CD14-positive monocyte (primary cell): ENCODE data around the gene NCOA6. TPM values are rescaled to one million over a fixed set of nuclear protein-coding genes. Genes with fewer than 3 reads are reported as not detected.

ENCODE experiments used
- DNase-seq, 3 donors: peaks; one replicate each; pipeline ENCODE4 v3.0.0-alpha.2; 2011 to 2022
- H2AFZ ChIP-seq: 2 replicates; pipeline ENCODE4 v1.6.0; 2012; ENCODE audit warnings: mild to moderate bottlenecking, low read depth, low read length, inconsistent platforms; ENCODE audit not compliant: insufficient read depth, poor library complexity, severe bottlenecking
- H3K27ac ChIP-seq, 2 donors: 1 replicate in 1 of 2; 2 replicates in 1 of 2; pipeline ENCODE4 v1.5.1; 2012 to 2013; ENCODE audit warnings: low read length in 2 of 2, control low read depth in 1 of 2, inconsistent platforms in 1 of 2, low read depth in 1 of 2, mild to moderate bottlenecking in 1 of 2
- H3K27me3 ChIP-seq, 2 donors: one replicate each; pipeline versions ENCODE4 v1.6.0 to v1.6.1; 2011 to 2013; ENCODE audit warnings: low read length in 2 of 2; ENCODE audit not compliant: control insufficient read depth in 2 of 2, insufficient read depth in 2 of 2
- H3K36me3 ChIP-seq, 2 donors: replicated peaks in 1 of 2; 1 replicate in 1 of 2; 2 replicates in 1 of 2; pipeline versions ENCODE4 v1.5.1 to v1.6.1; 2012 to 2013; ENCODE audit warnings: low read length in 2 of 2, control low read depth in 1 of 2, inconsistent platforms in 1 of 2, mild to moderate bottlenecking in 1 of 2; ENCODE audit not compliant: insufficient read depth in 2 of 2, control insufficient read depth in 1 of 2
- H3K4me1 ChIP-seq, 2 donors: 1 replicate in 1 of 2; 2 replicates in 1 of 2; pipeline versions ENCODE4 v1.5.1 to v1.6.1; 2012 to 2013; ENCODE audit warnings: low read length in 2 of 2, control low read depth in 1 of 2, inconsistent platforms in 1 of 2, mild to moderate bottlenecking in 1 of 2, moderate library complexity in 1 of 2; ENCODE audit not compliant: insufficient read depth in 2 of 2, control insufficient read depth in 1 of 2
- H3K4me2 ChIP-seq: replicated peaks from 2 replicates; pipeline ENCODE3; 2012; ENCODE audit warnings: low read length, moderate library complexity, mild to moderate bottlenecking; ENCODE audit not compliant: poor library complexity, severe bottlenecking; ENCODE audit errors: extremely low read depth
- H3K4me3 ChIP-seq, 3 experiments: fragments of 200-600 bp in 1 of 3; sonication (generic) in 1 of 3; replicated peaks in 1 of 3; 1 replicate in 2 of 3; 2 replicates in 1 of 3; pipeline ENCODE4 v1.5.1; 2011 to 2013; ENCODE audit warnings: low read length in 3 of 3, mild to moderate bottlenecking in 3 of 3, control low read depth in 2 of 3, low read depth in 2 of 3, inconsistent platforms in 1 of 3, moderate library complexity in 1 of 3
- H3K79me2 ChIP-seq: 2 replicates; pipeline ENCODE4 v1.6.0; 2012; ENCODE audit warnings: mild to moderate bottlenecking, control low read depth, inconsistent platforms, low read length, moderate library complexity; ENCODE audit not compliant: insufficient read depth
- H3K9ac ChIP-seq: 2 replicates; pipeline ENCODE4 v1.6.0; 2017; ENCODE audit warnings: low read length, mild to moderate bottlenecking; ENCODE audit not compliant: insufficient read depth, poor library complexity, severe bottlenecking
- H3K9me3 ChIP-seq, 2 donors: replicated peaks in 1 of 2; 1 replicate in 1 of 2; 2 replicates in 1 of 2; pipeline versions ENCODE4 v1.5.1 to v1.6.1; 2012 to 2013; ENCODE audit warnings: low read length in 2 of 2, control low read depth in 1 of 2; ENCODE audit not compliant: control insufficient read depth in 1 of 2, insufficient read depth in 1 of 2
- H4K20me1 ChIP-seq: 2 replicates; pipeline ENCODE4 v1.6.0; 2012; ENCODE audit warnings: mild to moderate bottlenecking, low read length, control low read depth, moderate library complexity; ENCODE audit not compliant: insufficient read depth
- H3K27ac Mint-ChIP-seq, 7 donors: one replicate each; pipeline ENCODE4 v1.8.0; 2020; ENCODE audit warnings: mild to moderate bottlenecking in 7 of 7, mixed read lengths in 7 of 7, moderate library complexity in 6 of 7, inconsistent platforms in 2 of 7
- H3K27me3 Mint-ChIP-seq, 3 donors: one replicate each; pipeline ENCODE4 v1.8.0; 2021 to 2022; ENCODE audit warnings: low read depth in 3 of 3, mild to moderate bottlenecking in 3 of 3, mixed read lengths in 3 of 3, moderate library complexity in 3 of 3, inconsistent platforms in 1 of 3
- H3K36me3 Mint-ChIP-seq, 2 donors: one replicate each; pipeline ENCODE4 v1.8.0; 2020; ENCODE audit warnings: mixed read lengths in 2 of 2, inconsistent platforms in 1 of 2, mild to moderate bottlenecking in 1 of 2
- H3K4me1 Mint-ChIP-seq: one replicate; pipeline ENCODE4 v1.8.0; 2020; ENCODE audit warnings: mild to moderate bottlenecking, mixed read lengths
- H3K4me3 Mint-ChIP-seq, 2 donors: one replicate each; pipeline ENCODE4 v1.8.0; 2020; ENCODE audit warnings: mild to moderate bottlenecking in 2 of 2, mixed read lengths in 2 of 2, moderate library complexity in 1 of 2
- H3K9me3 Mint-ChIP-seq, 7 donors: one replicate each; pipeline ENCODE4 v1.8.0; 2020 to 2022; ENCODE audit warnings: mixed read lengths in 7 of 7, mild to moderate bottlenecking in 6 of 7, moderate library complexity in 6 of 7, inconsistent platforms in 2 of 7
- WGBS: methylation state at CpG from one replicate; pipeline ENCODE4 v1.1.5; 2013; ENCODE audit warnings: missing lambda C conversion rate; ENCODE audit not compliant: insufficient coverage; 5-methylcytosine and 5-hydroxymethylcytosine counted together
- intact Hi-C, 2 donors: fragments of 100-400 bp; cut with micrococcal nuclease; formaldehyde crosslinking; loops; one replicate each; pipeline versions ENCODE4 v1.15.0 to v1.15.1; 2023
- polyA plus RNA-seq, 3 donors: library from polyadenylated mRNA; depleted of rRNA in 1 of 3; unstranded in 2 of 3; stranded (reverse) in 1 of 3; fragments of 300-500 nt in 2 of 3; fragments of >200 nt in 1 of 3; fragmentation: Illumina TruSeq in 2 of 3; gene quantifications; 1 replicate in 2 of 3; 2 replicates in 1 of 3; pipeline ENCODE4 v1.2.3, GENCODE V29; 2012 to 2021
- TF ChIP-seq, protein P1 (sequence below): fragments of 200-600 bp; IDR thresholded peaks from one replicate; pipeline ENCODE4 v1.8.0; 2022; ENCODE audit warnings: antibody characterized with exemption, mild to moderate bottlenecking

Gene NCOA6
- polyA plus RNA-seq, 3 donors = 2.8 to 19.0 (median 3.9) TPM

- H3K36me3 Mint-ChIP-seq = no peaks in the 10 kb centered on the region
- Histone ChIP-seq H3K9ac (peak overlapping the region; percentile 44), H3K36me3 (no peaks in the 10 kb centered on the region), H3K4me1 (peaks cover 41 to 46% of the 10 kb centered on the region in 2 donors), H3K79me2 (peaks cover 6% of the 10 kb centered on the region), H4K20me1 (no peaks in the 10 kb centered on the region), H2AFZ (peak overlapping the region; percentile 96), H3K4me3 (peak overlapping the region; percentile 10 to 78 (median 50)), H3K27ac (no peak overlapping the region), H3K27me3 (no peaks in the 10 kb centered on the region), H3K9me3 (no peaks in the 10 kb centered on the region), H3K4me2 (peak overlapping the region; percentile 79)
- intact Hi-C loops = loop anchor here (2.0 to 5.0 kb wide), 4 partner anchors 40 to 335 kb away; partner anchors contain the start of gene TRPC4AP (in 1 of the 2)
- peaks cover 0 to 1% (median 0%) of the 10 kb centered on the region in 7 donors for H3K9me3 Mint-ChIP-seq
- WGBS = 67% methylated on average over 4 of the region's 10 CpGs
- peak overlapping the region in 3 of 7 donors; percentile 12 to 70 (median 15) for H3K27ac Mint-ChIP-seq
- H3K4me3 Mint-ChIP-seq = peak overlapping the region; percentile 81 to 88
- H3K4me1 Mint-ChIP-seq = peaks cover 48% of the 10 kb centered on the region
- DNase-seq = no peak
- TF ChIP-seq, protein P1, sequence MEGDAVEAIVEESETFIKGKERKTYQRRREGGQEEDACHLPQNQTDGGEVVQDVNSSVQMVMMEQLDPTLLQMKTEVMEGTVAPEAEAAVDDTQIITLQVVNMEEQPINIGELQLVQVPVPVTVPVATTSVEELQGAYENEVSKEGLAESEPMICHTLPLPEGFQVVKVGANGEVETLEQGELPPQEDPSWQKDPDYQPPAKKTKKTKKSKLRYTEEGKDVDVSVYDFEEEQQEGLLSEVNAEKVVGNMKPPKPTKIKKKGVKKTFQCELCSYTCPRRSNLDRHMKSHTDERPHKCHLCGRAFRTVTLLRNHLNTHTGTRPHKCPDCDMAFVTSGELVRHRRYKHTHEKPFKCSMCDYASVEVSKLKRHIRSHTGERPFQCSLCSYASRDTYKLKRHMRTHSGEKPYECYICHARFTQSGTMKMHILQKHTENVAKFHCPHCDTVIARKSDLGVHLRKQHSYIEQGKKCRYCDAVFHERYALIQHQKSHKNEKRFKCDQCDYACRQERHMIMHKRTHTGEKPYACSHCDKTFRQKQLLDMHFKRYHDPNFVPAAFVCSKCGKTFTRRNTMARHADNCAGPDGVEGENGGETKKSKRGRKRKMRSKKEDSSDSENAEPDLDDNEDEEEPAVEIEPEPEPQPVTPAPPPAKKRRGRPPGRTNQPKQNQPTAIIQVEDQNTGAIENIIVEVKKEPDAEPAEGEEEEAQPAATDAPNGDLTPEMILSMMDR = no peak
- H3K27me3 Mint-ChIP-seq = peaks cover 1 to 13% (median 9%) of the 10 kb centered on the region in 3 donors
Measured at GRCh38 chr20:34871966-34872621, 46.6 kb upstream of the NCOA6 start.

- intact Hi-C loops = loop anchor here (2.0 to 5.0 kb wide), 4 partner anchors 39 to 336 kb away; partner anchors contain the start of gene TRPC4AP (in 1 of the 2)
Measured at GRCh38 chr20:34871320-34871926, 46.0 kb upstream of the NCOA6 start.

More at GRCh38 chr20:34871320-34871926, 46.0 kb upstream of the NCOA6 start:
- H3K27me3 Mint-ChIP-seq = peaks cover 1 to 13% (median 9%) of the 10 kb centered on the region in 3 donors
- Histone ChIP-seq H2AFZ (no peak overlapping the region), H3K27me3 (no peaks in the 10 kb centered on the region), H3K4me3 (no peak overlapping the region), H3K4me2 (no peak overlapping the region), H4K20me1 (no peaks in the 10 kb centered on the region), H3K79me2 (no peaks in the 10 kb centered on the region), H3K27ac (no peak overlapping the region), H3K9ac (no peak overlapping the region), H3K4me1 (peaks cover 38 to 41% of the 10 kb centered on the region in 2 donors), H3K9me3 (no peaks in the 10 kb centered on the region), H3K36me3 (no peaks in the 10 kb centered on the region)
- TF ChIP-seq, protein P1 = no peak
- no peak for DNase-seq
- H3K4me3 Mint-ChIP-seq = peak overlapping the region in 1 of 2 donors; percentile 88
- H3K9me3 Mint-ChIP-seq = no peaks in the 10 kb centered on the region
- H3K27ac Mint-ChIP-seq = peak overlapping the region in 1 of 7 donors; percentile 45
- peaks cover 45% of the 10 kb centered on the region for H3K4me1 Mint-ChIP-seq
- WGBS = 100% methylated on average over 2 of the region's 7 CpGs
- no peaks in the 10 kb centered on the region for H3K36me3 Mint-ChIP-seq
